SK-N-SH (cell line): Measurements from ENCODE around the gene YWHAE. TPM values are rescaled to one million over a fixed set of nuclear protein-coding genes. Genes with fewer than 3 reads are reported as not detected.

Experiments used
- CTCF ChIA-PET: fragments of 300-600, 350-600 bp; formaldehyde crosslinking; extraction: SDS; loops from one replicate; lab custom pipeline; 2021; lab: Yijun Ruan, JAX
- POLR2A ChIA-PET: fragments of 350-600 bp; sonication (Branson Sonifier 250); formaldehyde crosslinking; extraction: SDS; loops from one replicate; lab custom pipeline; 2020; ENCODE audit warnings: antibody characterized with exemption, inconsistent platforms; lab: Yijun Ruan, JAX
- DNase-seq: peaks from one replicate; pipeline ENCODE4 v3.0.0; 2012
- H2AFZ ChIP-seq: fragments of 200-600 bp; sonication (generic); 2 replicates; pipeline ENCODE4 v1.8.1; 2016; ENCODE audit warnings: antibody characterized with exemption, mild to moderate bottlenecking, low read depth
- H3F3A ChIP-seq: fragments of 200-600 bp; sonication (generic); replicated peaks from 2 replicates; pipeline ENCODE3; 2016; ENCODE audit warnings: antibody characterized with exemption, mild to moderate bottlenecking; ENCODE audit not compliant: insufficient read depth
- H3K27ac ChIP-seq, 2 experiments: fragments of 200-500 bp in 1 of 2; fragments of 200-600 bp in 1 of 2; sonication (Bioruptor generic) in 1 of 2; sonication (generic), shearing (Covaris generic) in 1 of 2; 2 replicates each; pipeline versions ENCODE4 v1.5.1 to v1.6.1; 2014 to 2016; ENCODE audit warnings: low read depth in 2 of 2, inconsistent platforms in 1 of 2, low read length in 1 of 2, mild to moderate bottlenecking in 1 of 2, mixed read lengths in 1 of 2
- H3K27me3 ChIP-seq: fragments of 200-600 bp; sonication (generic), shearing (Covaris generic); 2 replicates; pipeline ENCODE4 v1.6.1; 2016; ENCODE audit warnings: mixed run types; ENCODE audit not compliant: insufficient read depth
- H3K36me3 ChIP-seq, 2 experiments: fragments of 200-500 bp in 1 of 2; fragments of 200-600 bp in 1 of 2; sonication (Bioruptor generic) in 1 of 2; sonication (generic) in 1 of 2; replicated peaks in 1 of 2; 2 replicates each; pipeline versions ENCODE3 to v1.5.1; 2014 to 2016; ENCODE audit warnings: low read length in 1 of 2, mild to moderate bottlenecking in 1 of 2; ENCODE audit not compliant: insufficient read depth in 2 of 2, control insufficient read depth in 1 of 2
- H3K4me1 ChIP-seq, 2 experiments: fragments of 200-500 bp in 1 of 2; fragments of 200-600 bp in 1 of 2; sonication (Bioruptor generic) in 1 of 2; sonication (generic), shearing (Covaris generic) in 1 of 2; 2 replicates each; pipeline versions ENCODE4 v1.5.1 to v1.6.1; 2014 to 2016; ENCODE audit warnings: low read depth in 1 of 2, low read length in 1 of 2, mixed run types in 1 of 2; ENCODE audit not compliant: insufficient read depth in 2 of 2, control insufficient read depth in 1 of 2
- H3K4me2 ChIP-seq: fragments of 200-600 bp; sonication (generic), shearing (Covaris generic); 2 replicates; pipeline ENCODE4 v1.6.1; 2017; ENCODE audit warnings: mixed run types
- H3K4me3 ChIP-seq, 2 experiments: fragments of 200-500 bp in 1 of 2; fragments of 200-600 bp in 1 of 2; sonication (Bioruptor generic) in 1 of 2; sonication (generic), shearing (Covaris generic) in 1 of 2; 2 replicates each; pipeline versions ENCODE4 v1.5.1 to v1.8.1; 2014 to 2016; ENCODE audit warnings: low read depth in 2 of 2, inconsistent platforms in 1 of 2, low read length in 1 of 2, mild to moderate bottlenecking in 1 of 2, mixed read lengths in 1 of 2, moderate library complexity in 1 of 2
- H3K79me2 ChIP-seq: fragments of 200-600 bp; sonication (generic); 2 replicates; pipeline ENCODE4 v1.8.1; 2017; ENCODE audit warnings: mild to moderate bottlenecking; ENCODE audit not compliant: insufficient read depth
- H3K9ac ChIP-seq: fragments of 200-600 bp; sonication (generic); 2 replicates; pipeline ENCODE4 v1.6.1; 2017; ENCODE audit warnings: mixed run types
- H3K9me2 ChIP-seq: fragments of 200-600 bp; sonication (generic); 2 replicates; pipeline ENCODE4 v1.6.1; 2017; ENCODE audit warnings: mixed run types
- H3K9me3 ChIP-seq: fragments of 200-600 bp; sonication (generic); 2 replicates; pipeline ENCODE4 v1.6.1; 2017; ENCODE audit warnings: mixed run types, mild to moderate bottlenecking, moderate library complexity
- H4K20me1 ChIP-seq: fragments of 200-600 bp; sonication (generic); 2 replicates; pipeline ENCODE4 v1.6.1; 2017; ENCODE audit warnings: mild to moderate bottlenecking, mixed run types; ENCODE audit not compliant: insufficient read depth
- EZH2phosphoT487 ChIP-seq: fragments of 200-600 bp; sonication (generic); IDR thresholded peaks from 2 replicates; pipeline ENCODE4 v1.6.1; 2017; ENCODE audit warnings: low read depth, mixed run types, mild to moderate bottlenecking, antibody characterized with exemption, moderate library complexity, borderline replicate concordance
- FOXJ3 ChIP-seq: sonication (generic); formaldehyde crosslinking; IDR thresholded peaks from 2 replicates; pipeline ENCODE4 v1.5.1; 2020; ENCODE audit warnings: mild to moderate bottlenecking, missing genetic modification reagents
- FOXM1 ChIP-seq: IDR thresholded peaks from 2 replicates; pipeline ENCODE4 v1.4.0; 2012; ENCODE audit warnings: low read depth, mild to moderate bottlenecking
- IRF3 ChIP-seq: fragments of 150-350 bp; IDR thresholded peaks from 2 replicates; pipeline ENCODE4 v1.6.1; 2016; ENCODE audit warnings: mild to moderate bottlenecking, low read depth, low read length
- MEF2A ChIP-seq: IDR thresholded peaks from 2 replicates; pipeline ENCODE4 v1.4.0; 2012; ENCODE audit warnings: low read depth, borderline replicate concordance
- MXI1 ChIP-seq: IDR thresholded peaks from 2 replicates; pipeline ENCODE4 v1.6.1; 2012; ENCODE audit warnings: mild to moderate bottlenecking, low read depth, low read length, improper control_type of control experiment
- NFIC ChIP-seq: IDR thresholded peaks from 2 replicates; pipeline ENCODE4 v1.4.0; 2012; ENCODE audit warnings: borderline replicate concordance
- POLR2AphosphoS5 ChIP-seq: IDR thresholded peaks from 2 replicates; pipeline ENCODE4 v1.6.1; 2012; ENCODE audit warnings: low read depth, low read length
- RFX5 ChIP-seq: IDR thresholded peaks from 2 replicates; pipeline ENCODE4 v1.6.1; 2012; ENCODE audit warnings: mild to moderate bottlenecking, improper control_type of control experiment, low read length
- RXRA ChIP-seq: IDR thresholded peaks from 2 replicates; pipeline ENCODE4 v1.4.0; 2012; ENCODE audit warnings: low read depth, mild to moderate bottlenecking, borderline replicate concordance
- SIN3A ChIP-seq: IDR thresholded peaks from 2 replicates; pipeline ENCODE4 v1.6.1; 2012; ENCODE audit warnings: low read depth, mild to moderate bottlenecking, low read length, moderate library complexity, borderline replicate concordance
- SMC3 ChIP-seq: IDR thresholded peaks from 2 replicates; pipeline ENCODE4 v1.6.1; 2012; ENCODE audit warnings: low read depth, low read length, improper control_type of control experiment
- TCF12 ChIP-seq: IDR thresholded peaks from 2 replicates; pipeline ENCODE4 v1.4.0; 2012
- TEAD4 ChIP-seq: IDR thresholded peaks from 2 replicates; pipeline ENCODE4 v1.4.0; 2012; ENCODE audit warnings: mild to moderate bottlenecking, borderline replicate concordance; ENCODE audit not compliant: insufficient read depth
- USF1 ChIP-seq: IDR thresholded peaks from 2 replicates; pipeline ENCODE4 v1.4.0; 2012; ENCODE audit warnings: low read depth, borderline replicate concordance
- WGBS: methylation state at CpG from one replicate; pipeline ENCODE4 v1.1.6; 2017; ENCODE audit warnings: low lambda C conversion rate; 5-methylcytosine and 5-hydroxymethylcytosine counted together
- polyA plus RNA-seq, 3 experiments: library from polyadenylated mRNA; depleted of rRNA; stranded (reverse); fragments of >200 nt; gene quantifications; 2 replicates each; pipeline ENCODE4 v1.2.3, GENCODE V29; 2012
- TF ChIP-seq, protein P1 (sequence below): fragments of 200-600 bp; sonication (generic); IDR thresholded peaks from 2 replicates; pipeline ENCODE4 v1.6.1; 2017; ENCODE audit warnings: antibody characterized with exemption, mild to moderate bottlenecking, moderate library complexity
- TF ChIP-seq, protein P2 (sequence below): IDR thresholded peaks from 2 replicates; pipeline ENCODE4 v1.4.0; 2012; ENCODE audit warnings: low read depth, borderline replicate concordance

Gene YWHAE
- polyA plus RNA-seq, 1 of the 3 experiments (the other 2 are of a cell fraction): 1,023 TPM

DNA sequence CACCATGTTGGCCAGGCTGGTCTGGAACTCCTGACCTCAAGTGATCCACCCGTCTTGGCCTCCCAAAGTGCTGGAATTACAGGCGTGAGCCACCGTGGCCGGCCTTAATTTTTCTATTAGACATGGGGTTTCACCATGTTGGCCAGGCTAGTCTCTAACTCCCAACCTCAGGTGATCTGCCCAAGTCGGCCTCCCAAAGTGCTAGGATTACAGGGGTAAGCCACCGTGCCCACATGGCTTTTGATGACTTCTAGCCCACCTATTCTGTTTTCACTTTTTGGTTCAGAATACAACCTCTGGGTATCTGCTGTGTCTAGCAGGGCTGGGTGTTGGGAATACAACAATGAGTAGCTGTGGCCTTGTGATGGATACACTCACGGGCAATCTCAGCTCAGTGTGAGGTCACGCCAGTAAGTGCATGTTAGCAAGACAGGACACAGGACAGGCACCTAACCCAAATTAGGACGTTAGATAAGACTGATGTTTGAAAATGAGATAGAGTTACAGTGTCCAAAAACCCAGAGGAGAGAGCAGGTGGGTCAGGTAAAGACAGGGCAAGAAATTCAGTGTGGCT lies 14.1 kb upstream of the YWHAE start:
- DNase-seq: no peak
- no peak for TF ChIP-seq TEAD4
- no peak for TF ChIP-seq SMC3
- no peak for TF ChIP-seq NFIC
- TF ChIP-seq FOXM1: no peak
- TF ChIP-seq RFX5: no peak
- TF ChIP-seq FOXJ3 (CRISPR knock-in tag): no peak
- TF ChIP-seq EZH2phosphoT487: no peak
- no peak for TF ChIP-seq TCF12
- no peak for TF ChIP-seq IRF3
- TF ChIP-seq, protein P1, sequence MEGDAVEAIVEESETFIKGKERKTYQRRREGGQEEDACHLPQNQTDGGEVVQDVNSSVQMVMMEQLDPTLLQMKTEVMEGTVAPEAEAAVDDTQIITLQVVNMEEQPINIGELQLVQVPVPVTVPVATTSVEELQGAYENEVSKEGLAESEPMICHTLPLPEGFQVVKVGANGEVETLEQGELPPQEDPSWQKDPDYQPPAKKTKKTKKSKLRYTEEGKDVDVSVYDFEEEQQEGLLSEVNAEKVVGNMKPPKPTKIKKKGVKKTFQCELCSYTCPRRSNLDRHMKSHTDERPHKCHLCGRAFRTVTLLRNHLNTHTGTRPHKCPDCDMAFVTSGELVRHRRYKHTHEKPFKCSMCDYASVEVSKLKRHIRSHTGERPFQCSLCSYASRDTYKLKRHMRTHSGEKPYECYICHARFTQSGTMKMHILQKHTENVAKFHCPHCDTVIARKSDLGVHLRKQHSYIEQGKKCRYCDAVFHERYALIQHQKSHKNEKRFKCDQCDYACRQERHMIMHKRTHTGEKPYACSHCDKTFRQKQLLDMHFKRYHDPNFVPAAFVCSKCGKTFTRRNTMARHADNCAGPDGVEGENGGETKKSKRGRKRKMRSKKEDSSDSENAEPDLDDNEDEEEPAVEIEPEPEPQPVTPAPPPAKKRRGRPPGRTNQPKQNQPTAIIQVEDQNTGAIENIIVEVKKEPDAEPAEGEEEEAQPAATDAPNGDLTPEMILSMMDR: no peak
- no peak for TF ChIP-seq MEF2A
- TF ChIP-seq, protein P2, sequence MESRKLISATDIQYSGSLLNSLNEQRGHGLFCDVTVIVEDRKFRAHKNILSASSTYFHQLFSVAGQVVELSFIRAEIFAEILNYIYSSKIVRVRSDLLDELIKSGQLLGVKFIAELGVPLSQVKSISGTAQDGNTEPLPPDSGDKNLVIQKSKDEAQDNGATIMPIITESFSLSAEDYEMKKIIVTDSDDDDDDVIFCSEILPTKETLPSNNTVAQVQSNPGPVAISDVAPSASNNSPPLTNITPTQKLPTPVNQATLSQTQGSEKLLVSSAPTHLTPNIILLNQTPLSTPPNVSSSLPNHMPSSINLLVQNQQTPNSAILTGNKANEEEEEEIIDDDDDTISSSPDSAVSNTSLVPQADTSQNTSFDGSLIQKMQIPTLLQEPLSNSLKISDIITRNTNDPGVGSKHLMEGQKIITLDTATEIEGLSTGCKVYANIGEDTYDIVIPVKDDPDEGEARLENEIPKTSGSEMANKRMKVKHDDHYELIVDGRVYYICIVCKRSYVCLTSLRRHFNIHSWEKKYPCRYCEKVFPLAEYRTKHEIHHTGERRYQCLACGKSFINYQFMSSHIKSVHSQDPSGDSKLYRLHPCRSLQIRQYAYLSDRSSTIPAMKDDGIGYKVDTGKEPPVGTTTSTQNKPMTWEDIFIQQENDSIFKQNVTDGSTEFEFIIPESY: no peak
- TF ChIP-seq SIN3A: no peak
- TF ChIP-seq USF1: no peak
- no peak for TF ChIP-seq POLR2AphosphoS5
- no peak for TF ChIP-seq MXI1
- no peak for TF ChIP-seq RXRA
- TF ChIP-seq, all 33 proteins: peak for 0
- WGBS: 86% methylated on average over 9 of the region's 9 CpGs
- no peaks in the 10 kb centered on the region for H3K9me2 ChIP-seq
- no peak overlapping the region for H2AFZ ChIP-seq
- H3K4me2 ChIP-seq: no peak overlapping the region
- H3K27me3 ChIP-seq: no peaks in the 10 kb centered on the region
- no peak overlapping the region for H3K9ac ChIP-seq
- CTCF ChIA-PET: interaction anchor here (1.4 kb wide), 1 partner anchor 49 kb away, joined by 6 read pairs; no protein-coding TSS in a partner anchor
- POLR2A ChIA-PET: no interaction called here
- H3K36me3 ChIP-seq: no peaks in the 10 kb centered on the region
- no peak overlapping the region for H3K4me3 ChIP-seq
- peaks cover 10% of the 10 kb centered on the region for H3F3A ChIP-seq
- H3K4me1 ChIP-seq: no peaks in the 10 kb centered on the region
- no peak overlapping the region for H3K27ac ChIP-seq
- no peaks in the 10 kb centered on the region for H3K9me3 ChIP-seq
- H3K79me2 ChIP-seq: peaks cover 7% of the 10 kb centered on the region; the same call in 1 of the 2 replicates
- H4K20me1 ChIP-seq: no peaks in the 10 kb centered on the region
